Neuronal stem cell (in vitro differentiated cells): ENCODE data around the gene ACTL7B.

Experiments used
- DNase-seq: peaks from one replicate; pipeline ENCODE4 v3.0.0-alpha.2; 2013; ENCODE audit warnings: low spot score
- H2AFZ ChIP-seq: one replicate; pipeline ENCODE4 v1.6.1; 2013; ENCODE audit warnings: mild to moderate bottlenecking, low read length, inconsistent platforms
- H2AK5ac ChIP-seq: 2 replicates; pipeline ENCODE4 v1.6.1; 2013; ENCODE audit warnings: low read depth, mild to moderate bottlenecking, inconsistent platforms, low read length, moderate library complexity, mixed read lengths
- H2BK120ac ChIP-seq: 2 replicates; pipeline ENCODE4 v1.6.1; 2013; ENCODE audit warnings: low read depth, mild to moderate bottlenecking, inconsistent platforms, low read length, moderate library complexity, mixed read lengths
- H2BK12ac ChIP-seq: one replicate; pipeline ENCODE4 v1.6.1; 2013; ENCODE audit warnings: low read length, inconsistent platforms
- H2BK15ac ChIP-seq: 2 replicates; pipeline ENCODE4 v1.6.1; 2013; ENCODE audit warnings: mild to moderate bottlenecking, low read length, inconsistent platforms, mixed read lengths
- H2BK5ac ChIP-seq: one replicate; pipeline ENCODE4 v1.6.1; 2013; ENCODE audit warnings: inconsistent platforms, mild to moderate bottlenecking, low read length, moderate library complexity
- H3K14ac ChIP-seq: one replicate; pipeline ENCODE4 v1.6.1; 2013; ENCODE audit warnings: low read length, inconsistent platforms
- H3K18ac ChIP-seq: 2 replicates; pipeline ENCODE4 v1.6.1; 2013; ENCODE audit warnings: low read length, inconsistent platforms
- H3K23ac ChIP-seq: 2 replicates; pipeline ENCODE4 v1.6.1; 2013; ENCODE audit warnings: low read depth, mild to moderate bottlenecking, mixed read lengths, low read length, inconsistent platforms; ENCODE audit not compliant: poor library complexity
- H3K27ac ChIP-seq: replicated peaks from 3 replicates; pipeline ENCODE4 v1.5.1; 2013; ENCODE audit warnings: low read length, inconsistent platforms
- H3K27me3 ChIP-seq, 3 experiments: 2 replicates each; pipeline ENCODE4 v1.6.1; 2013; ENCODE audit warnings: low read length in 3 of 3, mild to moderate bottlenecking in 2 of 3, inconsistent platforms in 1 of 3, low read depth in 1 of 3, mixed read lengths in 1 of 3, moderate library complexity in 1 of 3; ENCODE audit not compliant: control insufficient read depth in 3 of 3, insufficient read depth in 3 of 3
- H3K36me3 ChIP-seq, 2 donors: replicated peaks in 1 of 2; 2 replicates each; pipeline ENCODE4 v1.6.1; 2013; ENCODE audit warnings: low read length in 2 of 2; ENCODE audit not compliant: control insufficient read depth in 2 of 2, insufficient read depth in 2 of 2
- H3K4ac ChIP-seq: 2 replicates; pipeline ENCODE4 v1.6.1; 2013; ENCODE audit warnings: inconsistent platforms, mild to moderate bottlenecking, low read length, moderate library complexity
- H3K4me1 ChIP-seq, 2 donors: 1 replicate in 1 of 2; 2 replicates in 1 of 2; pipeline ENCODE4 v1.6.1; 2013; ENCODE audit warnings: low read length in 2 of 2, low read depth in 1 of 2; ENCODE audit not compliant: control insufficient read depth in 2 of 2, insufficient read depth in 1 of 2
- H3K4me2 ChIP-seq: one replicate; pipeline ENCODE4 v1.6.1; 2013; ENCODE audit warnings: mild to moderate bottlenecking, low read length, inconsistent platforms; ENCODE audit not compliant: insufficient read depth, poor library complexity, severe bottlenecking
- H3K4me3 ChIP-seq, 2 donors: 2 replicates each; pipeline ENCODE4 v1.5.1; 2013; ENCODE audit warnings: low read length in 2 of 2, mild to moderate bottlenecking in 2 of 2, inconsistent platforms in 1 of 2, moderate library complexity in 1 of 2
- H3K79me1 ChIP-seq: one replicate; pipeline ENCODE4 v1.6.1; 2013; ENCODE audit warnings: low read depth, mild to moderate bottlenecking, inconsistent platforms, low read length, moderate library complexity
- H3K9ac ChIP-seq: one replicate; pipeline ENCODE4 v1.6.1; 2013; ENCODE audit warnings: mild to moderate bottlenecking, low read depth, low read length, inconsistent platforms; ENCODE audit not compliant: poor library complexity
- H3K9me3 ChIP-seq, 2 donors: replicated peaks in 1 of 2; 2 replicates each; pipeline versions ENCODE3 to v1.6.1; 2013; ENCODE audit warnings: low read length in 2 of 2, mild to moderate bottlenecking in 2 of 2, inconsistent platforms in 1 of 2, low read depth in 1 of 2, mixed read lengths in 1 of 2, moderate library complexity in 1 of 2; ENCODE audit not compliant: control insufficient read depth in 2 of 2, insufficient read depth in 1 of 2
- H4K8ac ChIP-seq: one replicate; pipeline ENCODE4 v1.6.1; 2013; ENCODE audit warnings: low read depth, mild to moderate bottlenecking, inconsistent platforms, low read length, moderate library complexity
- H4K91ac ChIP-seq: one replicate; pipeline ENCODE4 v1.6.1; 2013; ENCODE audit warnings: low read length, low read depth, mild to moderate bottlenecking, inconsistent platforms; ENCODE audit not compliant: poor library complexity
- WGBS, 2 donors: extraction: QIAGEN DNeasy Blood & Tissue Kit; methylation state at CpG; one replicate each; pipeline ENCODE4 v1.1.7; 2013; ENCODE audit warnings: missing lambda C conversion rate in 2 of 2, mixed read lengths in 1 of 2; ENCODE audit not compliant: insufficient read length in 2 of 2, insufficient replicate concordance in 1 of 2; ENCODE audit errors: extremely low coverage in 2 of 2; 5-methylcytosine and 5-hydroxymethylcytosine counted together

Gene ACTL7B

DNA sequence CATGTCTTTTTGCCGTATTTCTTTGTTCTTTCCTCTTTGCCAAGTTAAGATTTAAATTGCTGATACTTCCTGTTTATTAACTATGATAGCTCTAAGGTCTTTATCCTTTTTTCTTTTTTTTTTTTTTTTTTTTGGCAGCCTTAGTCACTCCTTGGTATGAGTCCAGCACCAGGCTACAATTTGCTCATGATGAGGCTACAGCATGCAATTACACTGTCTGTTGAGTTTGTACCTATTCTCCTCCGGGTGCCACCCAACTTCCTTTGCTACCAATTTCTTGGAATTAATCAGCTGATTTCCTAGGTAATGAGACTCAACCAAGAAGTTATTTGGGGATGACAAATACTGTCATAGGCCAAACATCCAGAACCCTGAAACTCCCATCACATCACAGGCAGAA lies 25.5 kb downstream of the ACTL7B start:
- Histone ChIP-seq H4K8ac (no peak overlapping the region), H2BK12ac (no peak overlapping the region), H2BK120ac (no peak overlapping the region), H3K36me3 (no peaks in the 10 kb centered on the region), H3K4ac (no peak overlapping the region), H3K27ac (no peak overlapping the region), H2AK5ac (no peak overlapping the region), H3K27me3 (no peaks in the 10 kb centered on the region), H3K9ac (no peak overlapping the region), H3K4me3 (no peak overlapping the region), H3K14ac (no peak overlapping the region), H3K4me1 (no peaks in the 10 kb centered on the region), H3K9me3 (no peaks in the 10 kb centered on the region), H3K23ac (no peak overlapping the region), H2AFZ (no peak overlapping the region), H3K79me1 (no peaks in the 10 kb centered on the region), H3K18ac (no peak overlapping the region), H2BK5ac (no peak overlapping the region), H3K4me2 (no peak overlapping the region), H2BK15ac (no peak overlapping the region), H4K91ac (no peak overlapping the region)
- WGBS, 2 donors, result no CpG with 5 or more reads among the region's 2 CpGs
- no peak for DNase-seq

GRCh38 chr9:108823829-108824228 lies 32.0 kb downstream of the ACTL7B start:
- no peaks in the 10 kb centered on the region for H3K36me3 ChIP-seq
- no peak overlapping the region for H3K23ac ChIP-seq
- H2BK12ac ChIP-seq, result no peak overlapping the region
- no peak overlapping the region for H3K4me3 ChIP-seq
- H3K4me1 ChIP-seq, result no peaks in the 10 kb centered on the region
- no peak overlapping the region for H3K4me2 ChIP-seq
- H3K27me3 ChIP-seq, result no peaks in the 10 kb centered on the region
- H3K18ac ChIP-seq, result no peak overlapping the region
- no peak overlapping the region for H2BK5ac ChIP-seq
- no peak overlapping the region for H3K27ac ChIP-seq
- H3K9me3 ChIP-seq, result peaks cover 0 to 6% of the 10 kb centered on the region in 2 donors
- no peak overlapping the region for H4K91ac ChIP-seq
- WGBS, 2 donors, result no CpG with 5 or more reads among the region's 3 CpGs
- no peak overlapping the region for H3K4ac ChIP-seq
- no peak for DNase-seq
- H3K14ac ChIP-seq, result no peak overlapping the region
- H3K79me1 ChIP-seq, result no peaks in the 10 kb centered on the region
- H2BK120ac ChIP-seq, result no peak overlapping the region
- H2AFZ ChIP-seq, result no peak overlapping the region
- H2AK5ac ChIP-seq, result no peak overlapping the region
- H3K9ac ChIP-seq, result no peak overlapping the region
- H4K8ac ChIP-seq, result no peak overlapping the region
- no peak overlapping the region for H2BK15ac ChIP-seq

DNA sequence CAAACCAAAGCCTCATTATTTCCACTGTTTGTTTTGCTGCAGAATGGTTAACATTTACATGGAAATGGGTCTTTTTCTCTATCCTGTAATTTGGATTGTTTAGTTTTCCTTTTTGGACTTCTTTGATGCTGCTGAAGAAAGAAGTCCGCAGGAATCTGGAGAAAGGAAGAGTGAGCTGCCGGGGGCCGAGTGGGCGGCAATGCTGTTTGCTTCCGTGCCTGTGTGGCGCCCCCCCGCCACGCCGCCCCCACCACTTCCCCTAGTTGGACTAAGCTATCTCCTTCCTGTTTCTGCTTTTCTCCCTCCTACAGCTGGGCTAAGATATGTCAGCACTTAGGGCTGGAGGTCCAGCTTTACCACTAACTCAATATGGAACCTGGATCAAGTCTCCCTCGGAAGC lies 39.7 kb downstream of the ACTL7B start:
- Histone ChIP-seq H3K23ac (no peak overlapping the region), H3K4me2 (no peak overlapping the region), H2BK5ac (no peak overlapping the region), H4K8ac (no peak overlapping the region), H2BK15ac (no peak overlapping the region), H3K36me3 (no peaks in the 10 kb centered on the region), H3K27ac (no peak overlapping the region), H2BK120ac (no peak overlapping the region), H3K27me3 (no peaks in the 10 kb centered on the region), H3K4ac (no peak overlapping the region), H4K91ac (no peak overlapping the region), H3K14ac (no peak overlapping the region), H3K18ac (no peak overlapping the region), H3K4me1 (no peaks in the 10 kb centered on the region), H3K9ac (no peak overlapping the region), H2BK12ac (no peak overlapping the region), H2AK5ac (no peak overlapping the region), H3K4me3 (no peak overlapping the region), H3K79me1 (no peaks in the 10 kb centered on the region), H3K9me3 (no peaks in the 10 kb centered on the region), H2AFZ (peak overlapping the region; percentile 60)
- DNase-seq, result no peak
- WGBS, 2 donors, result no CpG with 5 or more reads among the region's 10 CpGs

DNA sequence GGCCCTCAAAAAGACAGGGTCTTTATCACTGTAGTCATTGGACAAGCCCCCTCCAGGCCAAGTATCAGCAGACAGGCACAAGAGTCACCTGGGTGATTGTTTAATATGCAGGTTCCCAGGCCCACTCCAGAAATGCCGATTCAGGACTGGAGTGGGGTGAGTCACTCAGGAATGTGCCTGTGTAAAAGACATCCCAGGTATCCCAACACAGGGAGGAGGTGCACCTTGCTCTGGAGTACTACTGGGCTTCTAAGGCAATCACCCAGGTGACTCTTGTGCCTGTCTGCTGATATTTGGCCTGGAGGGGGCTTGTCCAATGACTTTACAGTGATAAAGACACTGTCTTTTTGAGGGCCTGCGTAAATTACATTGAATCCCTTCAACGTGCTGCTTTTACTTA lies 40.6 kb downstream of the ACTL7B start:
- Histone ChIP-seq H3K9ac (no peak overlapping the region), H3K27ac (no peak overlapping the region), H3K9me3 (no peaks in the 10 kb centered on the region), H4K8ac (no peak overlapping the region), H3K14ac (no peak overlapping the region), H3K4ac (no peak overlapping the region), H3K36me3 (no peaks in the 10 kb centered on the region), H3K4me3 (no peak overlapping the region), H3K23ac (no peak overlapping the region), H3K18ac (no peak overlapping the region), H4K91ac (no peak overlapping the region), H2AK5ac (no peak overlapping the region), H3K4me2 (no peak overlapping the region), H2BK5ac (no peak overlapping the region), H3K79me1 (no peaks in the 10 kb centered on the region), H2AFZ (no peak overlapping the region), H3K4me1 (no peaks in the 10 kb centered on the region), H2BK15ac (no peak overlapping the region), H2BK12ac (no peak overlapping the region), H3K27me3 (no peaks in the 10 kb centered on the region), H2BK120ac (no peak overlapping the region)
- no peak for DNase-seq
- WGBS, 2 donors, result no CpG with 5 or more reads among the region's 3 CpGs
